ENCODE data around the gene WDR33. TPM values are rescaled to one million over a fixed set of nuclear protein-coding genes. Genes with fewer than 3 reads are reported as not detected.

The WDR33 gene
- total and polyA plus RNA-seq, 2 experiments from 2014 or later = 16.9 to 43.8 TPM

DNA sequence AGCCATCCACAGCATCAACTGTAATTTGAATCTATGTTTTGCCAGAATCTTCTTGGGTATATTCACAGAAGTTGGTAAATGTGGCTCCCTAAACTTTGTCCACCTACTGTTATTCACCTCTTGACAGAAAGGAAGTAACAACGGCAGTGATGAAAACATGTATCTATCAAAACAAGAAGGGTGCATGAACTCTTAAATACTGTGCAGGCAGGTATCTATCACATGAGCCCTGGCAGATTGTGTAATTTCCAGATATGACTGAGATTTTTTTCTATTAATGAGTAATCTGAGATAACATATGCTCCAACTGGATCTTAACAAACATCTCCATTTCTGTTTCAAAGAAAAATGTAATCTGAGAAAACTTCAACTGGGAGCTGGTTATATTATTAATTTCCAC, 73.1 kb downstream of the WDR33 start:
- Histone ChIP-seq H3K36me3 (ENCODE audit: low read depth) (peaks cover 9% of the 10 kb centered on the region), H2AFZ (no peak overlapping the region), H3K4me1 (ENCODE audit: insufficient read depth) (peaks cover 20% of the 10 kb centered on the region), H3F3A (ENCODE audit: insufficient read depth) (peaks cover 7% of the 10 kb centered on the region), H3K79me2 (ENCODE audit: insufficient read depth) (no peaks in the 10 kb centered on the region), H4K20me1 (ENCODE audit: insufficient read depth) (no peaks in the 10 kb centered on the region; the same call in 1 of the 2 replicates), H3K9me2 (ENCODE audit: insufficient read depth) (no peaks in the 10 kb centered on the region), H3K4me3 (no peak overlapping the region), H3K27me3 (replicated peaks; ENCODE audit: insufficient read depth) (no peaks in the 10 kb centered on the region), H3K27ac (no peak overlapping the region), H3K9me3 (ENCODE audit: low read depth) (no peaks in the 10 kb centered on the region), H3K9ac (no peak overlapping the region), H3K4me2 (ENCODE audit: unreplicated experiment) (no peak overlapping the region)
- no peak for DNase-seq
- in situ Hi-C loops (cut with MboI) = no loop called here
- TF ChIP-seq EZH2 (IDR thresholded peaks at IDR 0.05; ENCODE audit: insufficient read depth, poor library complexity, severe bottlenecking) (no peak), EZH2phosphoT487 (IDR thresholded peaks at IDR 0.05; ENCODE audit: insufficient read depth, low read depth) (no peak)
- WGBS, 2 experiments (ENCODE audit: low coverage in 1 of 2, low lambda C conversion rate in 2 of 2, missing lambda C conversion rate in 2 of 2) = 53 to 69% methylated on average over 1 of the region's 1 CpG

DNA sequence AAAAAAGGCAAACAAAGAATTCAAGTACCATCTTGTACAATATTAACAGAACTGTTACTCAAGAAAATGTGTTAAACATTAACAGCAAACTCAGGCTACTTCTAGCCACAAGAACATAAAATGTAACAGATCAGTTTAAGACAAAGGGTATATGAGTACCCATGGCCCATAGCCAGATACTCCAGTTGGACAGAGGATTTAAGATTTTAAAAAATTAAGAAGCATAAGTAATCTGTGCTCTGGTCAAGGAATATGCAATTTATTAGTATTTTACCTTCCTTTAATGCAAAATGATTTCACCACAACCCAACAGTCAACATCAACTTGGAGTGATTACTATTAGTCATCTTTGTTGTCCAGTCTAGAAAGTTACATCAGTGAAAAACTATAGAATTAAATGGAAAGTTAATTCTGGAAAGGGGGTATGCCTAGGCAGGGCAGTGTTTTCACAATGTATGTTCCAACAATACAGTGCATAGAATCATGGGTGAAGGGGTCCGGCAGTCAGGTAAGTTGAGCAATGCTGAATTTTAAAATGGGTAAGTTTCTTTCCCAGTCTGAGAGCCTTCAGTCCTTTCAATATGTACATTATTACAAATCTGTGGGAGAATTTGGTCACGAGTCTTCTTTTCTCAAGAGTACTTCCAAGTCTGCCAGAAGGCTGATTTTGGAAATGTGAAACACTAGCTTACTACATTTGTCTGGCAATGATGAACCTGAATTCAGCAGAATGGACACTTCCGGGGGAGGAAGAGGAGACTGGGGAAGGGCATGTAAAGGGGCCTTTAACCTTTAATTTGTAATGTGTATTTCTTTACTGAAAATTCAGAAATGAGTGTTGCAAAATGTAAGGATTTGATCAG, 75.2 kb downstream of the WDR33 start:
- no peak overlapping the region for H3K4me3 ChIP-seq
- H3F3A ChIP-seq (ENCODE audit: insufficient read depth) = peaks cover 7% of the 10 kb centered on the region
- peaks cover 20% of the 10 kb centered on the region for H3K4me1 ChIP-seq (ENCODE audit: insufficient read depth)
- H3K36me3 ChIP-seq (ENCODE audit: low read depth) = peaks cover 5% of the 10 kb centered on the region
- H2AFZ ChIP-seq = no peak overlapping the region
- DNase-seq = peak; percentile 25
- no peak overlapping the region for H3K4me2 ChIP-seq (ENCODE audit: unreplicated experiment)
- in situ Hi-C loops (cut with MboI) = no loop called here
- no peak overlapping the region for H3K9ac ChIP-seq
- no peak overlapping the region for H3K27ac ChIP-seq
- no peaks in the 10 kb centered on the region for H3K9me2 ChIP-seq (ENCODE audit: insufficient read depth)
- H4K20me1 ChIP-seq (ENCODE audit: insufficient read depth) = no peaks in the 10 kb centered on the region; the same call in 1 of the 2 replicates
- WGBS, 2 experiments (ENCODE audit: low coverage in 1 of 2, low lambda C conversion rate in 2 of 2, missing lambda C conversion rate in 2 of 2) = 40 to 43% methylated on average over 3 of the region's 3 CpGs
- H3K79me2 ChIP-seq (ENCODE audit: insufficient read depth) = no peaks in the 10 kb centered on the region
- no peaks in the 10 kb centered on the region for H3K9me3 ChIP-seq (ENCODE audit: low read depth)
- no peak for TF ChIP-seq EZH2phosphoT487 (IDR thresholded peaks at IDR 0.05; ENCODE audit: insufficient read depth, low read depth)
- no peak for TF ChIP-seq EZH2 (IDR thresholded peaks at IDR 0.05; ENCODE audit: insufficient read depth, poor library complexity, severe bottlenecking)
- no peaks in the 10 kb centered on the region for H3K27me3 ChIP-seq (replicated peaks; ENCODE audit: insufficient read depth)

- Histone ChIP-seq H3K79me2 (ENCODE audit: insufficient read depth) (no peaks in the 10 kb centered on the region), H3K9me3 (ENCODE audit: low read depth) (no peaks in the 10 kb centered on the region), H3K27ac (no peak overlapping the region), H3K4me1 (ENCODE audit: insufficient read depth) (peaks cover 20% of the 10 kb centered on the region), H3K36me3 (ENCODE audit: low read depth) (no peaks in the 10 kb centered on the region), H3K9me2 (ENCODE audit: insufficient read depth) (no peaks in the 10 kb centered on the region), H3F3A (ENCODE audit: insufficient read depth) (peaks cover 7% of the 10 kb centered on the region), H2AFZ (no peak overlapping the region), H3K4me3 (no peak overlapping the region), H3K27me3 (replicated peaks; ENCODE audit: insufficient read depth) (no peaks in the 10 kb centered on the region), H4K20me1 (ENCODE audit: insufficient read depth) (no peaks in the 10 kb centered on the region; the same call in 1 of the 2 replicates), H3K9ac (no peak overlapping the region), H3K4me2 (ENCODE audit: unreplicated experiment) (peak overlapping the region; percentile 88)
- 94 to 98% methylated on average over 2 of the region's 2 CpGs for WGBS, 2 experiments (ENCODE audit: low coverage in 1 of 2, low lambda C conversion rate in 2 of 2, missing lambda C conversion rate in 2 of 2)
- no peak for DNase-seq
- TF ChIP-seq EZH2phosphoT487 (IDR thresholded peaks at IDR 0.05; ENCODE audit: insufficient read depth, low read depth) (no peak), EZH2 (IDR thresholded peaks at IDR 0.05; ENCODE audit: insufficient read depth, poor library complexity, severe bottlenecking) (no peak)
- in situ Hi-C loops (cut with MboI) = no loop called here
Observed at GRCh38 chr2:127735044-127735443, 75.9 kb downstream of the WDR33 start.

- Histone ChIP-seq H3K4me3 (peak overlapping the region; percentile 64), H3K27me3 (replicated peaks; ENCODE audit: insufficient read depth) (no peaks in the 10 kb centered on the region), H3K9me3 (ENCODE audit: low read depth) (no peaks in the 10 kb centered on the region), H3F3A (ENCODE audit: insufficient read depth) (peaks cover 7% of the 10 kb centered on the region), H3K9me2 (ENCODE audit: insufficient read depth) (no peaks in the 10 kb centered on the region), H3K27ac (peak overlapping the region; percentile 45), H3K9ac (peak overlapping the region; percentile 35), H3K4me1 (ENCODE audit: insufficient read depth) (peaks cover 20% of the 10 kb centered on the region), H3K79me2 (ENCODE audit: insufficient read depth) (no peaks in the 10 kb centered on the region), H2AFZ (peak overlapping the region; percentile 12), H3K36me3 (ENCODE audit: low read depth) (no peaks in the 10 kb centered on the region), H3K4me2 (ENCODE audit: unreplicated experiment) (peak overlapping the region; percentile 88), H4K20me1 (ENCODE audit: insufficient read depth) (no peaks in the 10 kb centered on the region; the same call in 1 of the 2 replicates)
- peak; percentile 69 for DNase-seq
- in situ Hi-C loops (cut with MboI) = no loop called here
- WGBS, 2 experiments (ENCODE audit: low coverage in 1 of 2, low lambda C conversion rate in 2 of 2, missing lambda C conversion rate in 2 of 2) = 7 to 8% methylated on average over 5 of the region's 5 CpGs
- TF ChIP-seq EZH2 (IDR thresholded peaks at IDR 0.05; ENCODE audit: insufficient read depth, poor library complexity, severe bottlenecking) (no peak), EZH2phosphoT487 (IDR thresholded peaks at IDR 0.05; ENCODE audit: insufficient read depth, low read depth) (no peak)
Observed at GRCh38 chr2:127733816-127734537, 77.0 kb downstream of the WDR33 start.

All from GM23248 (cell line).